ENCODE results near the gene N4BP3.
"Not testable (repeated sequence)": the region's sequence is repeated elsewhere in the genome, so short reads cannot be mapped to it uniquely, and the experiment has no call there.

N4BP3 gene

DNA sequence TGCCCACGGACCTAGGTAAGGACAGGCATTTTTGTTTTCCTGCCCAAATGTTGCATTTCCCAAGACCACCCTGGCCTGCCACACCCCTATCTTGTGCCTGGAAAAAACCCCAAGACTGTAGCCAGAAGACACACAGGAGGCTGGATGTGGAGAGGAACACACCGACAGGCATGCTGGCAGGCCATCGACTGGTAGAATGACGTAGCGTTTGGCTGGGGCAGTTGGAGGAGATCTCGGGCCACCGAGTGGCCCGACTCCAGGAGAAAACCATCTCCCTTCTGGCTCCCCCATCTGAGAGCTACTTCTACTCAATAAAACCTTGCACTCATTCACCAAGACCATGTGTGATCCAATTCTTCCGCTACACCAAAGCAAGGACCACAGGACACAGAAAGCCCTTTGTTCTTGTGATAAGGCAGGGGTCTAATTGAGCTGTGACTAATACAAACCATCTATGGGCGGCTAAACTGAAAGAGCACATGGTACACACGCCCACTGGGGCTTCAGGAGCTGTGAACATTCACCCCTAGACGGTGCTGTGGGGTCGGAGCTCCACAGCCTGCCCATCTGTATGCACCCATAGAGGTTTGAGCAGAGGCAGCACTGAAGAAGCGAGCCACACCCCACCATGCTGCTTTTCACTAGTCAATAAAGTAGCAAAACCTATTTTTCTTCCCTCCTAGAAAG lies 38.9 kb upstream of the N4BP3 start:
- Histone ChIP-seq H3K27ac (no peak overlapping the region), H3K4me3 (no peak overlapping the region)
- TF ChIP-seq, protein P1, sequence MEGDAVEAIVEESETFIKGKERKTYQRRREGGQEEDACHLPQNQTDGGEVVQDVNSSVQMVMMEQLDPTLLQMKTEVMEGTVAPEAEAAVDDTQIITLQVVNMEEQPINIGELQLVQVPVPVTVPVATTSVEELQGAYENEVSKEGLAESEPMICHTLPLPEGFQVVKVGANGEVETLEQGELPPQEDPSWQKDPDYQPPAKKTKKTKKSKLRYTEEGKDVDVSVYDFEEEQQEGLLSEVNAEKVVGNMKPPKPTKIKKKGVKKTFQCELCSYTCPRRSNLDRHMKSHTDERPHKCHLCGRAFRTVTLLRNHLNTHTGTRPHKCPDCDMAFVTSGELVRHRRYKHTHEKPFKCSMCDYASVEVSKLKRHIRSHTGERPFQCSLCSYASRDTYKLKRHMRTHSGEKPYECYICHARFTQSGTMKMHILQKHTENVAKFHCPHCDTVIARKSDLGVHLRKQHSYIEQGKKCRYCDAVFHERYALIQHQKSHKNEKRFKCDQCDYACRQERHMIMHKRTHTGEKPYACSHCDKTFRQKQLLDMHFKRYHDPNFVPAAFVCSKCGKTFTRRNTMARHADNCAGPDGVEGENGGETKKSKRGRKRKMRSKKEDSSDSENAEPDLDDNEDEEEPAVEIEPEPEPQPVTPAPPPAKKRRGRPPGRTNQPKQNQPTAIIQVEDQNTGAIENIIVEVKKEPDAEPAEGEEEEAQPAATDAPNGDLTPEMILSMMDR (IDR thresholded peaks at IDR 0.05) = no peak
- no peak for DNase-seq (ENCODE audit: low spot score)

DNA sequence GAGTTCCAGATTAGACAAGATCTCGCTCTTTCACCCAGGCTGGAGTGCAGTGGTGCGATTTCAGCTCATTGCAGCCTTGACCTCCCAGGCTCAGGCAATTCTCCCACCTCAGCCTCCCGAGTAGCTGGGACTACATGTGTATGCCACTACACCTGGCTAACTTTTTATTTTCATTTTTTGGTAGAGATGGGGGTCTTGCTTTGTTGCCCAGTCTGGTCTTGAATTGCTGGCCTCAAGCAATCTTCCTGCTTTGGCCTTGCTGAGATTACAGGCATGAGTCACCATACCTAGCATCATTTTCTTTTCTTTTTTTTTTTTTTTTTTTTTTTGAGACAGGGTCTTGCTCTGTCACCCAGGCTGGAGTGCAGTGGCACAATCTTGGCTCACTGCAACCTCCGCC lies 36.4 kb upstream of the N4BP3 start:
- not testable (repeated sequence) for H3K27ac ChIP-seq; DNase-seq (ENCODE audit: low spot score); H3K4me3 ChIP-seq

DNA sequence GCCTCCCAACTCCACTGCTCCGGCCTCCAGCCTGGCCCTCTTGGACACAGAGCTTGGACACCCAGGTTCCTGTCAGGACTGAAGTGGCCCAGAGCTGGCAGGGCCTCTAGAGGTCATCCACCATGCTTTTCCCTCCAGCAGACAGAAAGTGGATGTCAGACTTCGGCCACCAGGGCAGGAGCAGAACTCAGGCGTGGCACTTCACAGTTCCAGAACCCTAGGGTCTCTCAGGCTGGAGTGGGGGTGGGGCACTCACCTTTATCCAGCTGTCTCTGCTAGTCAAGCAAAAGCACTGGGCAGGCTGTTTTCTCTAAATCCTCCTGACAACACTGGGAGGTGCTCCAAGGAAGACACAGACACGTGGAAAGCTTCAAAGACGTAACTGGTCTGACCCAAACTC lies 35.6 kb upstream of the N4BP3 start:
- H3K27ac ChIP-seq = no peak overlapping the region
- H3K4me3 ChIP-seq = no peak overlapping the region
- DNase-seq (ENCODE audit: low spot score) = no peak
- TF ChIP-seq, protein P1 (IDR thresholded peaks at IDR 0.05) = no peak

DNA sequence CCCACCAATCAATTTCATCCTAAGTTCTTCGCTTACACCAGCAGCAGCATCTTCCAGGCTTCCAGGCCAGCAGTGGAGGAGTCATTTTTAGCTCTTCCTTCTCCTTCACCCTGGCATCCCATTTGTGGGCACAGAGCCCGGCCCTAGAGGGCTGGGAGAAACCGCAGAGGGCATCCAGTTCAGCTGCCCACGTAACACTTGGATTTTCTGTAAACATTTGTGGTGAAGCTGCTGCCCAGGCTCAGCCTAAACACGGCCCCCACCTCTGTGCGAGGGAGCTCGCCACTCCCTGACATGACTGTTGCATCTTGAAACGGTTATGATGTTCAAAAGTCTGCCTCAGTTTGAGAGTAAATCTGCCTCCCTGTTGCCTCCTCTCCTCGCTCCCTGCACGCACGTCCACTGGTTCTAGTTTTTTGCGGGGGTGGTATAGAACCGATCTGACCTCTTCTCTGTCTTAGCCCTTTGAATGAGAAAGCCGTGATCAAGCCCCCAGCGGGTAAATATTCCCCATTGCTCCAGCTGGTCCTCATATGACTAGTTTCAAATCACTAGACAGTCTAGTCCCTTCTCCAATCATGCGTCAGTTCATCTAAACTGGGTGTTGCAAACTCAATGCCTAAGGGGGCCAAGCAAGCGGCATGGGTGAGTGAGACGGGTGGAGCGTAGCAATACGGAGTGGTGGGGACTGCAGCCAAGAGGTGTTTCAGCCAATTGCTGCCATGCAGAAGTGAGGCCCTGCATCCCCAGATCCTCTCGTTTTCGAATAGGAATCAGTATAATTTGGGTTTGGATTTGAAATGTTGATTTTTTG lies 34.9 kb upstream of the N4BP3 start:
- TF ChIP-seq, protein P1 (IDR thresholded peaks at IDR 0.05) = no peak
- H3K27ac ChIP-seq = no peak overlapping the region
- H3K4me3 ChIP-seq = no peak overlapping the region
- DNase-seq (ENCODE audit: low spot score) = no peak

DNA sequence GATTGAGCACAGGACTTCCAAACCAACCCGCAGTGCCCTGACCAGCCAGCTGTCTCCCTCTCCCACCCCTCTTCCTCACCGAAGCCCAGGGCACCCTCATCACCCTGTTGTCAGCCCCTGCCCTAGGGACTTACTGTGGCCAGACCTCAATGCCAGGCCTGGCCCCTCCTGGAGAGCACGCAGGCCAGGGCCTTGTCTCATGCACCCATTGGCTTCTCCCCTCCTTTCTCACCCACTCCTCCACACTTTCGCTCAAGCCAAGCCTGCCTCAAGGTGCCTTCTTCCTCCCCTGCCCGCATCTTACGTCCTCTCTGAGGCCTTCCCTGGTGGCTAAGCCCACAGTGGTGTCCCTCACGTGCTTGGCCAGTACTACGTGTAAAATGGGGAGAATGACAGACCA lies 33.3 kb upstream of the N4BP3 start:
- TF ChIP-seq, protein P1 (IDR thresholded peaks at IDR 0.05) = no peak
- DNase-seq (ENCODE audit: low spot score) = no peak
- H3K4me3 ChIP-seq = no peak overlapping the region
- H3K27ac ChIP-seq = no peak overlapping the region

DNA sequence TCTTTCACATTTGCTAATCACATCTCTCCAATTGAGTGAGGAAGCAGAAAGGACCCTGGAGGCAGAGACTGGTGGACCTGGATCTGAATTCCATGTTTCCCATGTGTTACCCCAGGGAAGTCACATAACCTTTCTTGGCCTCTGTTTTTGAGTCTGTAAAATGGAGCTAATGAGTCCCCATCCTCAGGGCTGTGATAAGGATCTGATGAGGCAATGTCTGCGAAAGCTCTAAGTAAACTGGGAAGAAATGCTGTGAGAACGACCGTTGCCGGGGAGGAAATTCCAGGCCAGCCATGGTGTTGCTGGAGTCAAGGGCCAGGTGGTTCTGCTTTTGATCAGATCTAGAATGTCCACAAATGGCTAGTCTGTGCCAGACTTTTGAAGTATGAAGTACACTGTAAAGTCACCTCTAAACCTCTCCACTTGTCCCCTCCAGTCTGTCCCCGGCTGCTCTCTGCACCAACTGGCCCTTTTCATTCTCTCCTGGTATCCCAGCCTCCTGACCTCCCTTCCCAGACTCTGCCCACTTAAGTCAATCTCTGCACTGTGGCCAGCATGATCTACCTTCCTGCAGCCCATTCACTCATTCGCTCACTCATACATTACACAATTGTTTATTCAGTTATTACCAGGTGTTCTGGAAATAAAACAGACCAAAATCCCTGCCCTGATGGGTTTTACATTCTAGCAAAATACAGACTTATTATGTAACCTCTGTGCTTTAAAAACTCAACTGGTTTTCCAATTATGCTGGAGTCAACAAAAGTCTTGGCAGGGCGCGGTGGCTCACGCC lies 32.5 kb upstream of the N4BP3 start:
- H3K4me3 ChIP-seq = no peak overlapping the region
- no peak for DNase-seq (ENCODE audit: low spot score)
- TF ChIP-seq, protein P1 (IDR thresholded peaks at IDR 0.05) = no peak
- H3K27ac ChIP-seq = no peak overlapping the region

DNA sequence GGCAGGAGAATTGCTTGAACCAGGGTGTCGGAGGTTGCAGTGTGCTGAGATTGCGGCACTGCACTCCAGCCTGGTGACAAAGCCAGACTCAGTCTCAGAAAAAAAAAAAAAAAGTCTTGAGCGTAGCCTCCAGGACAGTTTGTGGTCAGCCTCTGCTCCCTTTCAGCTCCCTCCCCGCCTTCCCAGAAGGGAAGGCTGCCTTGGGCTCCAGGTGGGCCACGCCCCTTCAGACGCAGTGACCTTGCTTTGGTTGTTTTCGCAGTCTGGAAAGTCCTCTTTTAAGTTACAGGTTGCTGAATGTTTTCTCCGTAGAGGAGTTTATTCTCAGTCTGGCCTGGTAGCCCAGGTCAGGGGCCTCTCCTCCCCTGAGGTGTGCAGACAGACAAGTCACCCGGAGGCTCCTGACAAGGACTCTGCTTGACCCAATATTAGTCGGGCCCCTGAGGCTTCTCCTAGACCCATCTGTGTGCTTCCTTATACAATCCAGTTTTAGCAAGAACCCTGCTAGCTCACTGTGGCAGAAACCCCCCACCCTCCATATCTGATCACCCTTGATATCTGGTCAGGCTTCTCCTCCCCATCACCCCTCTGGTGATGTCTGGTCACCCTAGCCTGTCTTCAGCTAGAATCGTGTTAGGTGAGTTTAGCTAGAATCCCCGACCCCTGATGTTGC lies 31.6 kb upstream of the N4BP3 start:
- DNase-seq (ENCODE audit: low spot score) = no peak
- TF ChIP-seq, protein P1 (IDR thresholded peaks at IDR 0.05) = no peak

More for the DNA sequence above, 31.6 kb upstream of the N4BP3 start:
- H3K4me3 ChIP-seq = no peak overlapping the region
- no peak overlapping the region for H3K27ac ChIP-seq

Measured in coronary artery (tissue), 2 donors.